ENCODE results near the gene SRRM3.
"Not testable (repeated sequence)": the region's sequence is repeated elsewhere in the genome, so short reads cannot be mapped to it uniquely, and the experiment has no call there.

The SRRM3 gene

GRCh38 chr7:76191783-76192240 is 9.9 kb upstream of the SRRM3 start:
- TF ChIP-seq POU2F2 (IDR thresholded peaks at IDR 0.05; ENCODE audit: low read depth, low read length) (no peak), TAF1 (IDR thresholded peaks at IDR 0.05; ENCODE audit: low read depth, low read length) (no peak), PAX5 (IDR thresholded peaks at IDR 0.05; ENCODE audit: insufficient read depth, low read length, severe bottlenecking) (no peak), POLR2A (IDR thresholded peaks at IDR 0.05; ENCODE audit: low read depth, low read length) (no peak)
- DNase-seq (ENCODE audit: insufficient read length, low spot score) (no peak), FAIRE-seq (no peak)

DNA sequence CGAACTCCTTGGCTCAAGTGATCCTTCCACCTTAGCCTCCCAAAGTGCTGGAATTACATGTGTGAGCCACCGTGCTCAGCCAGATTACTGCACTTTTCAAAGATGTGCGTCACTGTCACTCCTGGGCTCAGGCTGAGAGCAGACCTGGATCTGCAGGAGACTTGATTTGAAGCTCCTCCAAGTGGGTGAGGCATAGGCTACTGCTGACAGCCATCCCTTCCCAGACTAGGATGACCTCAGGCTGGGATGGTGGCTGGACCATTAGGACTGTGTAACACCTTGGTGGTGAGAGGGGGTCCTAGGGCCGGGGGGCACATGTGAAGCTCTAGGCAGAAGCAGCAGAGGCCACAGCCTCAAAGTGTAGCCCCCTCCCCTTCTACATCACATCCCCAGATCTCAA is 8.2 kb upstream of the SRRM3 start:
- TF ChIP-seq POLR2AphosphoS5 (IDR thresholded peaks at IDR 0.05; ENCODE audit: low read depth, low read length) (no peak), POU2F2 (IDR thresholded peaks at IDR 0.05; ENCODE audit: low read depth, low read length) (no peak), PAX5 (IDR thresholded peaks at IDR 0.05; ENCODE audit: insufficient read depth, low read length, severe bottlenecking) (no peak), POLR2A (IDR thresholded peaks at IDR 0.05; ENCODE audit: low read depth, low read length) (no peak), TAF1 (IDR thresholded peaks at IDR 0.05; ENCODE audit: low read depth, low read length) (no peak), SPI1 (IDR thresholded peaks at IDR 0.05; ENCODE audit: low read depth, low read length) (no peak)
- DNase-seq (ENCODE audit: insufficient read length, low spot score) = no peak
- FAIRE-seq = no peak

DNA sequence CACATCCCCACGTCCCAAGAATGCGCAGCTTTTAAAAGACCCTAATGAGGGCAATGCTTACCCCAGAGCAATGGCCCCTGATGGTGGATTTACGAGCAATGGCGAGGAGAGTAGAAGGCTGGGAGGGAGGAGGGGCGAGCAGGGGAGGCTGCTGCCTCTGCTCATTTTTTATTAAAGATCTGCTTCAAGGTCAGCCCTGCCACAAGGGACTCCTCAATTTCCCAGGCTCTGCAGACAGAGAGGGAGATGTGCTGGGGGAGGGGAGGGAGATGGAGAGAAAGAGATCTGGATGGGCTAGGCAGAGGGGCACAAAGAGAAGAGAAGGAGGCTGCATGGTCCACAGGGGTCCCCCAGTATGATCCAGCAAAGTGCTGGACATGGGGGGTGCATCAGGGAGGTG is 7.8 kb upstream of the SRRM3 start:
- no peak for TF ChIP-seq POU2F2 (IDR thresholded peaks at IDR 0.05; ENCODE audit: low read depth, low read length)
- no peak for TF ChIP-seq PAX5 (IDR thresholded peaks at IDR 0.05; ENCODE audit: insufficient read depth, low read length, severe bottlenecking)
- TF ChIP-seq POLR2AphosphoS5 (IDR thresholded peaks at IDR 0.05; ENCODE audit: low read depth, low read length) = no peak
- TF ChIP-seq POLR2A (IDR thresholded peaks at IDR 0.05; ENCODE audit: low read depth, low read length) = no peak
- TF ChIP-seq TAF1 (IDR thresholded peaks at IDR 0.05; ENCODE audit: low read depth, low read length) = no peak
- no peak for TF ChIP-seq SPI1 (IDR thresholded peaks at IDR 0.05; ENCODE audit: low read depth, low read length)
- DNase-seq (ENCODE audit: insufficient read length, low spot score) (no peak), FAIRE-seq (no peak)

DNA sequence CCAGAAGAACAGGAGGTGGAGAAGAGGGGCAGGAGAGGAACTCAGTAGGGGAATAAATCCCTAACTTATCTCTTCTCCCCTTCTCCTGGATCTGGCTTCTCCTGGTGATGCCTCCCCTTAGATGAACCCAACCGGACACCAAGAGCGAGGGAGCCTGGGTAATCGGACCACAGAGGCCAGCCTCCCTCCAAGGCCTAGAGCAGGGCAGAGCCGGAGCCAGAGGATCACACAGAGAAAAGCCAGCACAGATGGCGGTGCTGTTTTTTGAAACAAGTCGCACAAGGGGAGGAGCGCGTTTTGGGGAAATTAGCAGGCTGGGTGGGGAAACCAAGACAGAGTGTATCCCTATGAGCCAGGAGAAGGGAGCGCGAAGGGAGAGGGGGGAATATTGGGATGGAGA is 4.9 kb upstream of the SRRM3 start:
- DNase-seq (ENCODE audit: insufficient read length, low spot score) (no peak), FAIRE-seq (no peak)

DNA sequence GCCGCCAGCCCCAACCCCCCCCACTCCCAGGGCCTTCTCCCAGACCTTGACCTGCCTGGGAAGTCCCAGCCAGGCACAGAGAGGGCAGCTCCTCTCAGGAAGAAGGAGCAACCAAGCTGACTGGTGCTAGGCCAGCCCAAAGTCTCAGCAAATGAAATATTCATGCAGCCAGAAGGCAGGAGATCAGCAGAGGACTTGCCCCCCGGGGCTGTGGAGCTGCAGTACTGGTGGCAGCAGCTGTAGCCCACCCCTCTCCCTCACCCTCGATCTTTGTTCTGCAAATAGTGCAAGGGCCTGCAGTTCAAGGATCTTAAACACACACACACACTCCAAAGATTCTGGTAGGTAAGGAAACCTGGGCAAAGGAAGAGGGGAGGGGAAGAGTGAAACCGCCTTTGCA is 3.5 kb upstream of the SRRM3 start:
- DNase-seq (ENCODE audit: insufficient read length, low spot score) (no peak), FAIRE-seq (no peak)
- TF ChIP-seq POU2F2 (IDR thresholded peaks at IDR 0.05; ENCODE audit: low read depth, low read length) = no peak
- no peak for TF ChIP-seq SPI1 (IDR thresholded peaks at IDR 0.05; ENCODE audit: low read depth, low read length)
- TF ChIP-seq PAX5 (IDR thresholded peaks at IDR 0.05; ENCODE audit: insufficient read depth, low read length, severe bottlenecking) = no peak
- no peak for TF ChIP-seq POLR2A (IDR thresholded peaks at IDR 0.05; ENCODE audit: low read depth, low read length)
- no peak for TF ChIP-seq POLR2AphosphoS5 (IDR thresholded peaks at IDR 0.05; ENCODE audit: low read depth, low read length)

More for the DNA sequence above, 4.9 kb upstream of the SRRM3 start:
- TF ChIP-seq POLR2A (IDR thresholded peaks at IDR 0.05; ENCODE audit: low read depth, low read length) (no peak), TAF1 (IDR thresholded peaks at IDR 0.05; ENCODE audit: low read depth, low read length) (no peak), POLR2AphosphoS5 (IDR thresholded peaks at IDR 0.05; ENCODE audit: low read depth, low read length) (no peak), POU2F2 (IDR thresholded peaks at IDR 0.05; ENCODE audit: low read depth, low read length) (no peak), PAX5 (IDR thresholded peaks at IDR 0.05; ENCODE audit: insufficient read depth, low read length, severe bottlenecking) (no peak), SPI1 (IDR thresholded peaks at IDR 0.05; ENCODE audit: low read depth, low read length) (no peak)

- DNase-seq (ENCODE audit: insufficient read length, low spot score) (no peak), FAIRE-seq (no peak)
- TF ChIP-seq POLR2A (IDR thresholded peaks at IDR 0.05; ENCODE audit: low read depth, low read length) (no peak), SPI1 (IDR thresholded peaks at IDR 0.05; ENCODE audit: low read depth, low read length) (no peak), POLR2AphosphoS5 (IDR thresholded peaks at IDR 0.05; ENCODE audit: low read depth, low read length) (no peak), PAX5 (IDR thresholded peaks at IDR 0.05; ENCODE audit: insufficient read depth, low read length, severe bottlenecking) (no peak), POU2F2 (IDR thresholded peaks at IDR 0.05; ENCODE audit: low read depth, low read length) (no peak)
These were observed 952 bp downstream of the SRRM3 start for GRCh38 chr7:76202666-76203030.

DNA sequence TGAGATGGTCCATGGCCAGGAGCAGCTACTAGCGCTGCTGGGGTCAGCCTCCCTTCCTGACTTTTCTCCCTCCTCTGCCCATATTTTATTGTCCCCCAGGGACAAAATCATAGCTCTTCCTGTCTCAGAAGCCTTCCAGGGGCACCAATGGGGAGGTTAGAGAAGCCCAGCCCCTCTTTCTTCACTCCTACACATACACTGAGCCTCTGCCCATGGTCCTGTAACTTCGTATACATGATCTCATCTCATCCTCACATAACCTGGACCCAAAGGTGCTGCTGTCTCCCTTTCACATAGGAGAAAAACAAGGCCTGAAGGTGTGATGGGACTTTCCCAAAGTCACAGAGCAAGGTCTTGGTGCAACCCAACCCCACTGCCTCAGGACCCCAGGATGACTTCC is 2.5 kb downstream of the SRRM3 start:
- TF ChIP-seq PAX5 (IDR thresholded peaks at IDR 0.05; ENCODE audit: insufficient read depth, low read length, severe bottlenecking) (no peak), POLR2A (IDR thresholded peaks at IDR 0.05; ENCODE audit: low read depth, low read length) (no peak), SPI1 (IDR thresholded peaks at IDR 0.05; ENCODE audit: low read depth, low read length) (no peak), POU2F2 (IDR thresholded peaks at IDR 0.05; ENCODE audit: low read depth, low read length) (no peak), POLR2AphosphoS5 (IDR thresholded peaks at IDR 0.05; ENCODE audit: low read depth, low read length) (no peak), TAF1 (IDR thresholded peaks at IDR 0.05; ENCODE audit: low read depth, low read length) (no peak)
- DNase-seq (ENCODE audit: insufficient read length, low spot score) (no peak), FAIRE-seq (no peak)

DNA sequence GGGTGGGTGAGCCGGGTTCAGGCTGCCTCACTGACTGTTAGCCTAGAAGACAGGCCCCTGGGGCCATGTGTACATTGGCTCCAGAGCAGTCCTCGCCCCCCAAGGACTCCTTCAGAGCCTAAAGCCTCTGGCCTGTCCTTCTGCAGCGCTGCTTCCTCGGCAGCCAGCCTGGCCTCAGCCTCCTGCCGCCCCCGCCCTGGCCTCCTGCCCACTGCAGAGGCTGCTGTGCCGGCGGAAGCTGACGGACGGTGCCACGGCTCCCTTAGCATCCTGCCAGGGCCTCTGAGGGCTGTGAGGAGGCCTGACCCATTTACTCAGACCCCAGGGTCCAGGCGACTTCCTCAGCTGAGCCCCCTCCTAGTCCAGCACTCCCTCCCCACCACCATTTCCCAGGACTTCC is 4.9 kb downstream of the SRRM3 start:
- FAIRE-seq (no peak), DNase-seq (ENCODE audit: insufficient read length, low spot score) (no peak)
- TF ChIP-seq POLR2A (IDR thresholded peaks at IDR 0.05; ENCODE audit: low read depth, low read length) (no peak), POLR2AphosphoS5 (IDR thresholded peaks at IDR 0.05; ENCODE audit: low read depth, low read length) (no peak), TAF1 (IDR thresholded peaks at IDR 0.05; ENCODE audit: low read depth, low read length) (no peak), PAX5 (IDR thresholded peaks at IDR 0.05; ENCODE audit: insufficient read depth, low read length, severe bottlenecking) (no peak), POU2F2 (IDR thresholded peaks at IDR 0.05; ENCODE audit: low read depth, low read length) (no peak), SPI1 (IDR thresholded peaks at IDR 0.05; ENCODE audit: low read depth, low read length) (no peak)

GRCh38 chr7:76209310-76209709 is 7.6 kb downstream of the SRRM3 start:
- TF ChIP-seq PAX5 (IDR thresholded peaks at IDR 0.05; ENCODE audit: insufficient read depth, low read length, severe bottlenecking) (no peak), POU2F2 (IDR thresholded peaks at IDR 0.05; ENCODE audit: low read depth, low read length) (no peak), POLR2A (IDR thresholded peaks at IDR 0.05; ENCODE audit: low read depth, low read length) (no peak), TAF1 (IDR thresholded peaks at IDR 0.05; ENCODE audit: low read depth, low read length) (no peak), POLR2AphosphoS5 (IDR thresholded peaks at IDR 0.05; ENCODE audit: low read depth, low read length) (no peak), SPI1 (IDR thresholded peaks at IDR 0.05; ENCODE audit: low read depth, low read length) (no peak)
- no peak for DNase-seq (ENCODE audit: insufficient read length, low spot score)
- FAIRE-seq = no peak

- TF ChIP-seq TAF1 (IDR thresholded peaks at IDR 0.05; ENCODE audit: low read depth, low read length) = no peak
- TF ChIP-seq POLR2AphosphoS5 (IDR thresholded peaks at IDR 0.05; ENCODE audit: low read depth, low read length) = no peak
- no peak for TF ChIP-seq SPI1 (IDR thresholded peaks at IDR 0.05; ENCODE audit: low read depth, low read length)
- no peak for TF ChIP-seq POU2F2 (IDR thresholded peaks at IDR 0.05; ENCODE audit: low read depth, low read length)
- TF ChIP-seq PAX5 (IDR thresholded peaks at IDR 0.05; ENCODE audit: insufficient read depth, low read length, severe bottlenecking) = no peak
- no peak for TF ChIP-seq POLR2A (IDR thresholded peaks at IDR 0.05; ENCODE audit: low read depth, low read length)
- no peak for DNase-seq (ENCODE audit: insufficient read length, low spot score)
- FAIRE-seq = no peak
These were observed 9.5 kb downstream of the SRRM3 start for GRCh38 chr7:76211216-76211615.

- not testable (repeated sequence) for DNase-seq (ENCODE audit: insufficient read length, low spot score); FAIRE-seq
These were observed 13.7 kb downstream of the SRRM3 start for GRCh38 chr7:76215349-76215748.

All from GM12891 (cell line).